Right ventricle myocardium inferior (tissue), 1 donor: ENCODE measurements around the gene TMEM169. TPM values are rescaled to one million over a fixed set of nuclear protein-coding genes. Genes with fewer than 3 reads are reported as not detected.
"Not testable (repeated sequence)": the region's sequence is repeated elsewhere in the genome, so short reads cannot be mapped to it uniquely, and the experiment has no call there.

ENCODE experiments used
- ATAC-seq: fragments of 200-7000 bp; cut with Tn5 transposase; one replicate; pipeline ENCODE4 v1.9.1; 2020; ENCODE audit warnings: mild to moderate bottlenecking, moderate library complexity
- DNase-seq: peaks from one replicate; pipeline ENCODE4 v3.0.0; 2021; ENCODE audit errors: missing footprints
- intact Hi-C: fragments of 100-400 bp; cut with DNase I; formaldehyde crosslinking; loops from one replicate; pipeline ENCODE4 v1.11.0; 2022
- total RNA-seq: library from RNA; stranded (reverse); fragmentation: NEBNext Ultra II Directional; extraction: Animal tissue kit (Norgen Biotek cat#: 25700); gene quantifications from one replicate; pipeline ENCODE4 v1.2.1, GENCODE V29; 2021
- donor health status: DM: no; HTN: yes; CAD: no; lungs with severe emphysema.

Gene TMEM169
- total RNA-seq, 1 donor from 2014 or later = 0.24 TPM

GRCh38 chr2:216117561-216118340 lies 36.0 kb downstream of the TMEM169 start:
- DNase-seq (no peak), ATAC-seq (no peak)
- intact Hi-C loops = no loop called here

GRCh38 chr2:216118474-216118873 lies 36.8 kb downstream of the TMEM169 start:
- ATAC-seq (no peak), DNase-seq (no peak)
- intact Hi-C loops = no loop called here

GRCh38 chr2:216119146-216119545 lies 37.4 kb downstream of the TMEM169 start:
- intact Hi-C loops = no loop called here
- DNase-seq (no peak), ATAC-seq (no peak)

GRCh38 chr2:216119986-216120385 lies 38.3 kb downstream of the TMEM169 start:
- DNase-seq (no peak), ATAC-seq (no peak)
- intact Hi-C loops = no loop called here

GRCh38 chr2:216121255-216121654 lies 39.5 kb downstream of the TMEM169 start:
- ATAC-seq (no peak), DNase-seq (no peak)
- intact Hi-C loops = no loop called here

- ATAC-seq = no peak
- DNase-seq = no peak
- intact Hi-C loops = no loop called here
Measured at GRCh38 chr2:216126943-216127342, 45.2 kb downstream of the TMEM169 start.

- intact Hi-C loops = no loop called here
- DNase-seq (no peak), ATAC-seq (no peak)
Measured at GRCh38 chr2:216130346-216130971, 48.7 kb downstream of the TMEM169 start.

GRCh38 chr2:216131175-216131926 lies 49.6 kb downstream of the TMEM169 start:
- intact Hi-C loops = no loop called here
- DNase-seq = no peak
- ATAC-seq = no peak

GRCh38 chr2:216132585-216132984 lies 50.9 kb downstream of the TMEM169 start:
- ATAC-seq = no peak
- DNase-seq = no peak
- intact Hi-C loops = no loop called here

GRCh38 chr2:216133397-216133796 lies 51.7 kb downstream of the TMEM169 start:
- intact Hi-C loops = no loop called here
- DNase-seq = no peak
- no peak for ATAC-seq

GRCh38 chr2:216134958-216135541 lies 53.3 kb downstream of the TMEM169 start:
- DNase-seq (no peak), ATAC-seq (no peak)
- intact Hi-C loops = no loop called here

- no peak for ATAC-seq
- intact Hi-C loops = no loop called here
- DNase-seq = no peak
Measured at GRCh38 chr2:216139884-216140283, 58.2 kb downstream of the TMEM169 start.

GRCh38 chr2:216141516-216141915 lies 59.8 kb downstream of the TMEM169 start:
- ATAC-seq, DNase-seq, intact Hi-C loops: not testable (repeated sequence)

GRCh38 chr2:216142540-216142939 lies 60.8 kb downstream of the TMEM169 start:
- ATAC-seq (no peak), DNase-seq (no peak)
- intact Hi-C loops = no loop called here

GRCh38 chr2:216144372-216144771 lies 62.7 kb downstream of the TMEM169 start:
- ATAC-seq (no peak), DNase-seq (no peak)
- intact Hi-C loops = no loop called here

GRCh38 chr2:216144857-216145256 lies 63.1 kb downstream of the TMEM169 start:
- intact Hi-C loops = no loop called here
- ATAC-seq (no peak), DNase-seq (no peak)

GRCh38 chr2:216146573-216146972 lies 64.9 kb downstream of the TMEM169 start:
- DNase-seq (no peak), ATAC-seq (no peak)

GRCh38 chr2:216147172-216148131 lies 65.7 kb downstream of the TMEM169 start:
- intact Hi-C loops = no loop called here
- DNase-seq = no peak
- ATAC-seq = no peak

More at GRCh38 chr2:216146573-216146972, 64.9 kb downstream of the TMEM169 start:
- intact Hi-C loops = no loop called here
